GM21390 (cell line): ENCODE measurements around the gene SSR1.

ENCODE experiments used
- ATAC-seq: cut with Tn5 transposase; IDR thresholded peaks from one replicate; pipeline ENCODE4 v1.9.1; 2021; ENCODE audit not compliant: unreplicated experiment

The SSR1 gene

GRCh38 chr6:7218406-7218988 lies 94.5 kb downstream of the SSR1 start:
- ATAC-seq = no peak
